Gastroesophageal sphincter (tissue), 4 donors: ENCODE results near the gene CDC42. TPM values are rescaled to one million over a fixed set of nuclear protein-coding genes. Genes with fewer than 3 reads are reported as not detected.

Source experiments
- ATAC-seq: fragments of 150-250 bp; one replicate; pipeline ENCODE4 v1.9.1; 2016; ENCODE audit warnings: mild to moderate bottlenecking, moderate library complexity
- H3K27ac ChIP-seq, 4 donors: fragments of 200-600 bp; sonication (generic) in 3 of 4; 1 replicate in 3 of 4; 2 replicates in 1 of 4; pipeline ENCODE4 v1.5.1; 2016 to 2019
- H3K27me3 ChIP-seq: fragments of 200-600 bp; sonication (generic); one replicate; pipeline ENCODE4 v1.5.1; 2019
- H3K36me3 ChIP-seq, 2 donors: fragments of 200-600 bp; sonication (generic); one replicate each; pipeline ENCODE4 v1.5.1; 2019; ENCODE audit warnings: control low read depth in 1 of 2
- H3K4me1 ChIP-seq, 3 donors: fragments of 200-600 bp; sonication (generic); 1 replicate in 2 of 3; 2 replicates in 1 of 3; pipeline ENCODE4 v1.5.1; 2016 to 2019; ENCODE audit warnings: control low read depth in 2 of 3
- H3K4me3 ChIP-seq, 2 donors: fragments of 200-600 bp; sonication (generic); one replicate each; pipeline ENCODE4 v1.5.1; 2019; ENCODE audit warnings: mild to moderate bottlenecking in 1 of 2, moderate library complexity in 1 of 2
- H3K9me3 ChIP-seq, 3 donors: fragments of 200-600 bp; sonication (generic); one replicate each; pipeline ENCODE4 v1.5.1; 2017 to 2019; ENCODE audit warnings: control low read depth in 2 of 3
- EP300 ChIP-seq: sonication (generic); formaldehyde crosslinking; IDR thresholded peaks from one replicate; pipeline ENCODE4 v1.6.1; 2017; ENCODE audit warnings: antibody characterized with exemption, mild to moderate bottlenecking
- POLR2A ChIP-seq, 2 donors: fragments of 450-650 bp; IDR thresholded peaks; one replicate each; pipeline ENCODE4 v1.6.1; 2017; ENCODE audit warnings: antibody characterized with exemption in 2 of 2, mild to moderate bottlenecking in 2 of 2, moderate library complexity in 1 of 2
- POLR2AphosphoS5 ChIP-seq: sonication (generic); formaldehyde crosslinking; IDR thresholded peaks from one replicate; pipeline ENCODE4 v1.6.1; 2017; ENCODE audit warnings: antibody characterized with exemption
- WGBS, 2 donors: methylation state at CpG; one replicate each; pipeline ENCODE4 v1.1.5; 2018; ENCODE audit warnings: low coverage in 1 of 2; 5-methylcytosine and 5-hydroxymethylcytosine counted together
- total RNA-seq, 4 donors: library from RNA; depleted of rRNA; stranded (reverse); fragments of >200 nt; gene quantifications; one replicate each; pipeline ENCODE4 v1.1.0, GENCODE V29; 2016
- TF ChIP-seq, protein P1 (sequence below), 4 experiments: fragments of 200-600 bp in 2 of 4; fragments of 450-650 bp in 2 of 4; sonication (generic) in 1 of 4; IDR thresholded peaks; one replicate each; pipeline ENCODE4 v1.5.1; 2017 to 2019; ENCODE audit warnings: antibody characterized with exemption in 4 of 4, mild to moderate bottlenecking in 2 of 4, moderate library complexity in 2 of 4

CDC42 gene
- total RNA-seq, 4 donors from 2014 or later, result 190 to 309 (median 205) TPM

DNA sequence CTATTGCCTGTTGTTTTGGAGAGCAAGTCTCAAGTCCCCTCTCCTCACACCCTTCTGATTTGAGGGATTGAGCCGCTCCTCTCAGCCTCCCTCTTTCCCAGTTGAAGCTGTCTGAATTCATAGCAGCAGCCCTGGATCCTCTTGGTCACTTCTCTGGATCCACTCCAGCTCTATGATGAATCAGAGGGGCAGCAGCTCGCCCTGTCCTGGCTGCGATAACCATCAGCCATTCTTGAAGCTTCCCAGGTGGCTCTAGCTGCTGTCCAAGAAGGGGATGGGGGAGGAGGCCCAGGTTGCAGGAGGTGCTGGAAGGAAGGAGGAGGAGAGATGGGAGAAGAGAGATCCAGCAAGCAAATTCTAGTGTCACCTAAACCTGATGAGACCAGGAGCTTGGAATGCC lies 59.1 kb downstream of the CDC42 start:
- TF ChIP-seq POLR2AphosphoS5, result no peak
- no peak for TF ChIP-seq EP300
- TF ChIP-seq, protein P1, sequence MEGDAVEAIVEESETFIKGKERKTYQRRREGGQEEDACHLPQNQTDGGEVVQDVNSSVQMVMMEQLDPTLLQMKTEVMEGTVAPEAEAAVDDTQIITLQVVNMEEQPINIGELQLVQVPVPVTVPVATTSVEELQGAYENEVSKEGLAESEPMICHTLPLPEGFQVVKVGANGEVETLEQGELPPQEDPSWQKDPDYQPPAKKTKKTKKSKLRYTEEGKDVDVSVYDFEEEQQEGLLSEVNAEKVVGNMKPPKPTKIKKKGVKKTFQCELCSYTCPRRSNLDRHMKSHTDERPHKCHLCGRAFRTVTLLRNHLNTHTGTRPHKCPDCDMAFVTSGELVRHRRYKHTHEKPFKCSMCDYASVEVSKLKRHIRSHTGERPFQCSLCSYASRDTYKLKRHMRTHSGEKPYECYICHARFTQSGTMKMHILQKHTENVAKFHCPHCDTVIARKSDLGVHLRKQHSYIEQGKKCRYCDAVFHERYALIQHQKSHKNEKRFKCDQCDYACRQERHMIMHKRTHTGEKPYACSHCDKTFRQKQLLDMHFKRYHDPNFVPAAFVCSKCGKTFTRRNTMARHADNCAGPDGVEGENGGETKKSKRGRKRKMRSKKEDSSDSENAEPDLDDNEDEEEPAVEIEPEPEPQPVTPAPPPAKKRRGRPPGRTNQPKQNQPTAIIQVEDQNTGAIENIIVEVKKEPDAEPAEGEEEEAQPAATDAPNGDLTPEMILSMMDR (IDR thresholded peaks at IDR 0.05), result no peak
- peak; percentile 46 for ATAC-seq
- Histone ChIP-seq H3K27me3 (no peaks in the 10 kb centered on the region), H3K4me1 (peaks cover 0 to 78% (median 9%) of the 10 kb centered on the region in 3 donors), H3K36me3 (peaks cover 0 to 36% of the 10 kb centered on the region in 2 donors), H3K27ac (no peak overlapping the region), H3K9me3 (no peaks in the 10 kb centered on the region), H3K4me3 (no peak overlapping the region)
- WGBS, 2 donors, result 49% methylated on average over 3 of the region's 3 CpGs; no CpG with 5 or more reads in 1 of the 2 donors

- Histone ChIP-seq H3K27ac (no peak overlapping the region), H3K27me3 (no peaks in the 10 kb centered on the region), H3K4me3 (no peak overlapping the region), H3K4me1 (peaks cover 0 to 87% (median 13%) of the 10 kb centered on the region in 3 donors), H3K36me3 (peaks cover 0 to 36% of the 10 kb centered on the region in 2 donors), H3K9me3 (no peaks in the 10 kb centered on the region)
- TF ChIP-seq POLR2A (IDR thresholded peaks at IDR 0.05), result no peak
- no peak for TF ChIP-seq POLR2AphosphoS5
- TF ChIP-seq, protein P1 (IDR thresholded peaks at IDR 0.05), result no peak
- TF ChIP-seq EP300, result no peak
- 50% methylated on average over 2 of the region's 3 CpGs; no CpG with 5 or more reads in 1 of the 2 donors for WGBS, 2 donors
- no peak for ATAC-seq
Measured at GRCh38 chr1:22112554-22112953, 60.0 kb downstream of the CDC42 start.

GRCh38 chr1:22114083-22115012 lies 61.8 kb downstream of the CDC42 start:
- no peak for TF ChIP-seq POLR2A (IDR thresholded peaks at IDR 0.05)
- TF ChIP-seq, protein P1 (IDR thresholded peaks at IDR 0.05), result no peak
- TF ChIP-seq EP300, result no peak
- TF ChIP-seq POLR2AphosphoS5, result no peak
- Histone ChIP-seq H3K4me1 (peaks cover 0 to 78% (median 13%) of the 10 kb centered on the region in 3 donors), H3K27me3 (no peaks in the 10 kb centered on the region), H3K4me3 (no peak overlapping the region), H3K36me3 (peaks cover 0 to 49% of the 10 kb centered on the region in 2 donors), H3K9me3 (no peaks in the 10 kb centered on the region), H3K27ac (no peak overlapping the region)
- 40 to 45% methylated on average over 1 to 2 of the region's 18 CpGs for WGBS, 2 donors
- ATAC-seq, result no peak

DNA sequence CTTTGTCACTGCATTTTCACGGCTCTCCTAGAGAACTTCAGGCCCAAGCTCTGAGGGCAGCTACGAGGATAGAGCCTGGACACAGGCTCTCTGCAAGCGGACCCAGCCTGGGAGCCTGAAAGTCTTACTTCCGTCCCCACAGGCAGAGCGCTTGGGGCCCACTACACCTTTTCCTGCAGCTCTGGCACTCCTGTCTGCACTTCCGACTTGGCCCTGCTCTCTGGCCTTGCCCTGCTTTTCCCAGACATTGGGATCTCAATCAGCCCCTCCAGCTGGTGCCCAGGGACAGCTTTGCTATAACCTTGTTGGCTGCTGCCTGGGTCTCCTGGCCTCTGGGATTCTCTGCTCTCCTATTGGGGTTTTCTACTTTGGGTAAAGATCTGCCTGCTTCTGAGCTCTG lies 62.8 kb downstream of the CDC42 start:
- no peak for TF ChIP-seq POLR2AphosphoS5
- TF ChIP-seq, protein P1 (IDR thresholded peaks at IDR 0.05), result no peak
- TF ChIP-seq EP300, result no peak
- no peak for TF ChIP-seq POLR2A (IDR thresholded peaks at IDR 0.05)
- H3K4me1 ChIP-seq, result peaks cover 0 to 75% (median 13%) of the 10 kb centered on the region in 3 donors
- peaks cover 0 to 58% of the 10 kb centered on the region in 2 donors for H3K36me3 ChIP-seq
- no peaks in the 10 kb centered on the region for H3K27me3 ChIP-seq
- H3K27ac ChIP-seq, result no peak overlapping the region
- H3K4me3 ChIP-seq, result no peak overlapping the region
- no peak for ATAC-seq
- H3K9me3 ChIP-seq, result no peaks in the 10 kb centered on the region
- 88 to 90% methylated on average over 3 to 5 of the region's 6 CpGs for WGBS, 2 donors
